Ovary (tissue), 3 donors: Measurements from ENCODE around the gene U2AF1L4.

Source experiments
- CTCF ChIP-seq, 3 donors: fragments of 450-650 bp in 2 of 3; fragments of 200-600 bp in 1 of 3; IDR thresholded peaks; one replicate each; pipeline versions ENCODE4 v1.5.1 to v1.8.0; 2016 to 2022; ENCODE audit warnings: antibody characterized with exemption in 3 of 3, mild to moderate bottlenecking in 1 of 3
- EP300 ChIP-seq: sonication (generic); formaldehyde crosslinking; IDR thresholded peaks from one replicate; pipeline ENCODE4 v1.6.1; 2017; ENCODE audit warnings: antibody characterized with exemption
- POLR2A ChIP-seq: fragments of 450-650 bp; IDR thresholded peaks from one replicate; pipeline ENCODE4 v1.6.1; 2017; ENCODE audit warnings: antibody characterized with exemption, mild to moderate bottlenecking, moderate library complexity
- donor health status: DM: no; HTN: no; CAD: no.

GRCh38 chr19:35695895-35696422 lies 49.3 kb downstream of the U2AF1L4 start:
- TF ChIP-seq CTCF (IDR thresholded peaks at IDR 0.05) (no peak), POLR2A (no peak), EP300 (no peak)
